CD4-positive, alpha-beta T cell treated with Interleukin-21 for 1 hour (primary cell): ENCODE measurements around the gene NXPH1.

Source experiments
- DNase-seq: peaks from one replicate; pipeline ENCODE4 v3.0.0-alpha.2; 2020

The NXPH1 gene

GRCh38 chr7:8742837-8743236, 309.4 kb downstream of the NXPH1 start:
- no peak for DNase-seq

GRCh38 chr7:8747338-8747737, 313.9 kb downstream of the NXPH1 start:
- no peak for DNase-seq

- DNase-seq: no peak
Observed at GRCh38 chr7:8751557-8752231, 318.3 kb downstream of the NXPH1 start.

GRCh38 chr7:8753355-8753754, 319.9 kb downstream of the NXPH1 start:
- DNase-seq: no peak

GRCh38 chr7:8761731-8762130, 328.3 kb downstream of the NXPH1 start:
- no peak for DNase-seq

GRCh38 chr7:8762803-8763202, 329.4 kb downstream of the NXPH1 start:
- DNase-seq: no peak

- no peak for DNase-seq
Observed at GRCh38 chr7:8765374-8765773, 332.0 kb downstream of the NXPH1 start.

GRCh38 chr7:8773518-8773917, 340.1 kb downstream of the NXPH1 start:
- no peak for DNase-seq

GRCh38 chr7:8778459-8778858, 345.1 kb downstream of the NXPH1 start:
- DNase-seq: no peak

- DNase-seq: no peak
Observed at GRCh38 chr7:8781166-8781565, 347.8 kb downstream of the NXPH1 start.

- no peak for DNase-seq
Observed at GRCh38 chr7:8783229-8783628, 349.8 kb downstream of the NXPH1 start.

GRCh38 chr7:8785081-8785480, 351.7 kb downstream of the NXPH1 start:
- DNase-seq: no peak

GRCh38 chr7:8800986-8801385, 367.6 kb downstream of the NXPH1 start:
- DNase-seq: no peak
